Aorta (tissue), 4 donors: ENCODE results near the gene PPBP. TPM values are rescaled to one million over a fixed set of nuclear protein-coding genes. Genes with fewer than 3 reads are reported as not detected.

Experiments
- polyA plus RNA-seq, 2 donors: library from polyadenylated mRNA; stranded (reverse); fragments of 200-250 nt; gene quantifications; one replicate each; pipeline ENCODE4 v1.2.3, GENCODE V29; 2013
- total RNA-seq, 2 donors: library from RNA; stranded (reverse); fragmentation: NEBNext Ultra II Directional; extraction: Animal tissue kit (Norgen Biotek cat#: 25700); gene quantifications; one replicate each; pipeline ENCODE4 v1.2.1, GENCODE V29; 2021
- donor health status: healthy with polysubstance abuse.
- donor health status: Bipolar disorder and iron deficiency.
- donor health status: DM: no; HTN: no; CAD: no.
- donor health status: DM: yes; HTN: yes; CAD: no.

PPBP gene
- total and polyA plus RNA-seq, 4 donors: 0.57 to 8.4 TPM; not detected in 2

Other genes starting within 250 kb of the PPBP start
- 10 to 100 TPM in 1 of 2 donors, 1 to 10 TPM in 1; 7.8 to 12.1 TPM for gene CXCL8, start 247.6 kb downstream of the PPBP start, total RNA-seq
- gene CXCL8, start 247.6 kb downstream of the PPBP start, polyA plus RNA-seq: 10 to 100 TPM in 1 of 2 donors, 1 to 10 TPM in 1; 1.3 to 17.9 TPM
- gene CXCL6, start 151.5 kb downstream of the PPBP start, total RNA-seq: under 1 TPM in 1 of 2 donors, not detected in 1; 0.57 TPM
- gene CXCL6, start 151.5 kb downstream of the PPBP start, polyA plus RNA-seq: not detected
- gene PF4V1, start 134.9 kb downstream of the PPBP start, total RNA-seq: under 1 TPM in 1 of 2 donors, not detected in 1; 0.88 TPM
- not detected for gene PF4V1, start 134.9 kb downstream of the PPBP start, polyA plus RNA-seq
- gene CXCL1, start 118.8 kb downstream of the PPBP start, total RNA-seq: 1 to 10 TPM; 2.4 to 4.6 TPM
- 1 to 10 TPM in 1 of 2 donors, not detected in 1; 1.6 TPM for gene CXCL1, start 118.8 kb downstream of the PPBP start, polyA plus RNA-seq
- gene PF4, start 6.2 kb downstream of the PPBP start, total RNA-seq: 1 to 10 TPM in 1 of 2 donors, not detected in 1; 3.3 TPM
- not detected for gene PF4, start 6.2 kb downstream of the PPBP start, polyA plus RNA-seq
- gene CXCL5, start 10.5 kb upstream of the PPBP start, total RNA-seq: under 1 TPM in 1 of 2 donors, not detected in 1; 0.57 TPM
- under 1 TPM in 1 of 2 donors, not detected in 1; 0.05 TPM for gene CXCL5, start 10.5 kb upstream of the PPBP start, polyA plus RNA-seq
- 10 to 100 TPM in 1 of 2 donors, 1 to 10 TPM in 1; 3.2 to 12.1 TPM for gene CXCL3, start 50.5 kb upstream of the PPBP start, total RNA-seq
- 1 to 10 TPM in 1 of 2 donors, under 1 TPM in 1; 0.64 to 1.5 TPM for gene CXCL3, start 50.5 kb upstream of the PPBP start, polyA plus RNA-seq
- gene CXCL2, start 111.0 kb upstream of the PPBP start, total RNA-seq: 10 to 100 TPM; 17.0 to 42.8 TPM
- gene CXCL2, start 111.0 kb upstream of the PPBP start, polyA plus RNA-seq: 1 to 10 TPM; 1.1 to 3.6 TPM
- gene MTHFD2L, start 169.9 kb upstream of the PPBP start, total RNA-seq: 10 to 100 TPM; 13.7 to 13.8 TPM
- gene MTHFD2L, start 169.9 kb upstream of the PPBP start, polyA plus RNA-seq: 10 to 100 TPM in 1 of 2 donors, 1 to 10 TPM in 1; 7.1 to 12.3 TPM